Thyroid gland (tissue), 4 donors: ENCODE results near the gene PNMA6E. TPM values are rescaled to one million over a fixed set of nuclear protein-coding genes. Genes with fewer than 3 reads are reported as not detected.
"Not testable (repeated sequence)": the region's sequence is repeated elsewhere in the genome, so short reads cannot be mapped to it uniquely, and the experiment has no call there.

Experiments used
- DNase-seq, 2 donors: peaks; one replicate each; pipeline ENCODE4 v3.0.0-alpha.2; 2019
- H3K27ac ChIP-seq, 3 donors: fragments of 200-600 bp; sonication (generic); 1 replicate in 2 of 3; 2 replicates in 1 of 3; pipeline ENCODE4 v1.5.1; 2016 to 2019; ENCODE audit warnings: mild to moderate bottlenecking in 1 of 3, moderate library complexity in 1 of 3
- H3K27me3 ChIP-seq: fragments of 200-600 bp; sonication (generic); one replicate; pipeline ENCODE4 v1.5.1; 2019
- H3K36me3 ChIP-seq, 2 donors: fragments of 200-600 bp; sonication (generic); one replicate each; pipeline ENCODE4 v1.5.1; 2016 to 2019
- H3K4me1 ChIP-seq, 2 donors: fragments of 200-600 bp; sonication (generic); one replicate each; pipeline ENCODE4 v1.5.1; 2017 to 2019
- H3K4me3 ChIP-seq, 3 donors: fragments of 200-600 bp; sonication (generic); replicated peaks in 1 of 3; 1 replicate in 2 of 3; 2 replicates in 1 of 3; pipeline ENCODE4 v1.5.1; 2016; ENCODE audit warnings: mild to moderate bottlenecking in 1 of 3
- H3K9me3 ChIP-seq: fragments of 200-600 bp; sonication (generic); one replicate; pipeline ENCODE4 v1.5.1; 2017
- POLR2A ChIP-seq, 2 donors: fragments of 450-650 bp; IDR thresholded peaks; one replicate each; pipeline ENCODE4 v1.6.1; 2017; ENCODE audit warnings: antibody characterized with exemption in 2 of 2, mild to moderate bottlenecking in 2 of 2, moderate library complexity in 1 of 2
- WGBS, 2 donors: methylation state at CpG; one replicate each; pipeline ENCODE4 v1.1.5; 2017; 5-methylcytosine and 5-hydroxymethylcytosine counted together
- intact Hi-C: fragments of 100-400 bp; cut with DNase I; formaldehyde crosslinking; loops from one replicate; pipeline ENCODE4 v1.15.1; 2023
- total RNA-seq, 4 donors: library from RNA; depleted of rRNA; stranded (reverse); fragments of >200 nt; gene quantifications; one replicate each; pipeline ENCODE4 v1.2.3, GENCODE V29; 2016
- TF ChIP-seq, protein P1 (sequence below), 6 experiments: fragments of 200-600 bp in 3 of 6; fragments of 450-650 bp in 3 of 6; sonication (generic) in 3 of 6; IDR thresholded peaks; one replicate each; pipeline ENCODE4 v1.5.1; 2016 to 2019; ENCODE audit warnings: antibody characterized with exemption in 6 of 6, mild to moderate bottlenecking in 2 of 6, inconsistent platforms in 1 of 6, moderate library complexity in 1 of 6

Gene PNMA6E
- total RNA-seq, 4 donors from 2014 or later, result not detected

DNA sequence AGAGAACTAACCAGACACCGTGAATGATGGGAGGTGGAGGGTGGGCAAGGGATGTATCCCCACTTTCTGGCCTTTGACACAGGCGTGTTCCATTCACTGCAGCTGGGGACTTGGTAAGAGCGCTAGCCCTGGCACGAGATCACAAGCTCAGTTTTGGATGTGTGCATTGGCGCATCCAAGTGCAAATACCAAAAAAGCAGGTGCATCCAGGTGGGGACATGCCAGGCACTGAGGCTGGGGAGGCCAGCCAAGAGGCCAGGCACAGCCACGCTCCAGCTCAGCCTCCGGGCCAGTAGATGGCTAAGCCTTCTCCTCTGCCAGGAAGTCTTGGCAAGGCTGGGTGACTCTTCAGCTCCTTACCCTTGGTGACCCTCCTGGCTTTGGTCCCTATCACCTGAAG lies 5.8 kb upstream of the PNMA6E start:
- Histone ChIP-seq H3K27ac (no peak overlapping the region), H3K9me3 (no peaks in the 10 kb centered on the region), H3K4me1 (peaks cover 0 to 4% of the 10 kb centered on the region in 2 donors), H3K36me3 (no peaks in the 10 kb centered on the region), H3K4me3 (no peak overlapping the region), H3K27me3 (no peaks in the 10 kb centered on the region)
- 64 to 83% methylated on average over 6 of the region's 7 CpGs for WGBS, 2 donors
- DNase-seq, result no peak
- intact Hi-C loops, result no loop called here
- no peak for TF ChIP-seq POLR2A (IDR thresholded peaks at IDR 0.05)
- TF ChIP-seq, protein P1, sequence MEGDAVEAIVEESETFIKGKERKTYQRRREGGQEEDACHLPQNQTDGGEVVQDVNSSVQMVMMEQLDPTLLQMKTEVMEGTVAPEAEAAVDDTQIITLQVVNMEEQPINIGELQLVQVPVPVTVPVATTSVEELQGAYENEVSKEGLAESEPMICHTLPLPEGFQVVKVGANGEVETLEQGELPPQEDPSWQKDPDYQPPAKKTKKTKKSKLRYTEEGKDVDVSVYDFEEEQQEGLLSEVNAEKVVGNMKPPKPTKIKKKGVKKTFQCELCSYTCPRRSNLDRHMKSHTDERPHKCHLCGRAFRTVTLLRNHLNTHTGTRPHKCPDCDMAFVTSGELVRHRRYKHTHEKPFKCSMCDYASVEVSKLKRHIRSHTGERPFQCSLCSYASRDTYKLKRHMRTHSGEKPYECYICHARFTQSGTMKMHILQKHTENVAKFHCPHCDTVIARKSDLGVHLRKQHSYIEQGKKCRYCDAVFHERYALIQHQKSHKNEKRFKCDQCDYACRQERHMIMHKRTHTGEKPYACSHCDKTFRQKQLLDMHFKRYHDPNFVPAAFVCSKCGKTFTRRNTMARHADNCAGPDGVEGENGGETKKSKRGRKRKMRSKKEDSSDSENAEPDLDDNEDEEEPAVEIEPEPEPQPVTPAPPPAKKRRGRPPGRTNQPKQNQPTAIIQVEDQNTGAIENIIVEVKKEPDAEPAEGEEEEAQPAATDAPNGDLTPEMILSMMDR (IDR thresholded peaks at IDR 0.05), result no peak

DNA sequence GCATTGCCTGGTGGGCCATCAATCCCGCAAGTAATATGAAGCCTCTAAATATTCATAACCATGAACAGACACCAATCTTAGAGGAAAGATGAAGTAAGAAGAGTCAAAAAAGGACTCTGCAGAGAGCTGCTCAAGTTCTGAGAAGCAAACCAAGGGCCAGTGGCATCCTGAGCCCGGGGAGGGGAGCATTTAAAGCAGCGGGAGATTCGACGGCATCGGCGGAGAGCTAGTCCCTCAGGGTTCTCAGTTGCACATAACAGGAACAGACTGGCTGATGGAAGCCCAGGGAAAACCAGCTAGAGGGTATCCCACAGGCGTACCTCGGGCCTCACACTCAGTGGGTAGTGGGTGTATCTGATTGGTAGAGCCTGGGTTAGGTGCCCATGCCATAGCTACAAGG lies 4.9 kb upstream of the PNMA6E start:
- Histone ChIP-seq H3K4me1 (no peaks in the 10 kb centered on the region), H3K36me3 (no peaks in the 10 kb centered on the region), H3K4me3 (no peak overlapping the region), H3K9me3 (no peaks in the 10 kb centered on the region), H3K27me3 (no peaks in the 10 kb centered on the region), H3K27ac (no peak overlapping the region)
- TF ChIP-seq, protein P1 (IDR thresholded peaks at IDR 0.05), result no peak
- TF ChIP-seq POLR2A (IDR thresholded peaks at IDR 0.05), result no peak
- intact Hi-C loops, result no loop called here
- WGBS, 2 donors, result 92% methylated on average over 7 to 8 of the region's 9 CpGs
- DNase-seq, result no peak

GRCh38 chrX:153405426-153405825 lies 4.3 kb upstream of the PNMA6E start:
- 60 to 69% methylated on average over 4 to 5 of the region's 5 CpGs for WGBS, 2 donors
- TF ChIP-seq, protein P1 (IDR thresholded peaks at IDR 0.05), result no peak
- no peak for TF ChIP-seq POLR2A (IDR thresholded peaks at IDR 0.05)
- no peaks in the 10 kb centered on the region for H3K9me3 ChIP-seq
- intact Hi-C loops, result no loop called here
- H3K4me3 ChIP-seq, result no peak overlapping the region
- H3K36me3 ChIP-seq, result no peaks in the 10 kb centered on the region
- H3K4me1 ChIP-seq, result no peaks in the 10 kb centered on the region
- no peak overlapping the region for H3K27ac ChIP-seq
- H3K27me3 ChIP-seq, result no peaks in the 10 kb centered on the region
- no peak for DNase-seq

GRCh38 chrX:153404333-153404732 lies 3.2 kb upstream of the PNMA6E start:
- H3K4me3 ChIP-seq, intact Hi-C loops: not testable (repeated sequence)
- 81 to 88% methylated on average over 5 of the region's 5 CpGs for WGBS, 2 donors

DNA sequence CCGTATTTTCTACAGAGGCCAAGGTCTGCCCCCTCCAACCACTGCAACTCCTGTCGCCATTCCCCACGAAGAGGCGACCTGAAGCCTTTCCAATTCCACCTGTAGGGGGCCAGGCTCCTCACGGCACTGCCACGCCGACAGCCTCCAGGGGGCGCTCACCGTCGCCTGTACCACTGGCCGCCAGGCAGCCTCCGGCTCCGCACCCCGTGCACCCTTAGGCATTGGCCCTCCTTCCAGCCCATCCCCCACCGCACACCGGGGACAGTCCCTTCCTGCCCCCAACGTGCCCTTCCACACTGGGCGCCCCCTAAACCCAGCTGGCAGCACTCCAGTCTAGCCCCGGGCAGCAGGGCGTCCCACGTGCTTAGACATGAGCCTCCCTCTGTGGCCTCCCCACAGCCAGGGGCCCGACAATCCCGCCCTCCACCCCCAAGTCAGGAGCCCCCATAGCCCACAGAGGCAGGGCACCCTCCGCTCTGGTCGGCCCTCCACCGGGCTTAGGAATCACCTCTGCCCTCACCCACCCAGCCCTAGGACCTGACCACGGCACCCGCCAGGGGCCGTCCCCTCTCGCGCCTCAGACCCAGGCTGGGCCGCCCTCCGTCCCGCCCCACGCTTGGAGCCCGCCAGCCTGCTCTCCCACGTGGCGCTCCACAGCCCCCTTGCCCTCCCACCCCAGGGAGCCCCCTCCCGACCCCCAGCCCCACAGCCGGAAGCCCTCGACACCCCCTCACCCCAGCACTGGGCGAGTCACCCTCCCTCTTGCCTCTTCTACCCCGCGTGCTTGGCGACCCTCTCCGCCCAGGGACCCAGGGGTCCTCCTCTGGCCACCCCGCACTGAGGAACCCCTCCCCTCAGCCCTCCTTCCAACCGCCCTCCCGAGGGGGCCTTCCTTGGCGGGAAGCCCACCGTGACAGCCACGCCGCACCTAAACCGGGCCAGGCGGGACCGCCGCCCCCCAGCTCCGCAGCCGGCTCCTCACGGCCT lies 711 bp downstream of the PNMA6E start:
- no peak for TF ChIP-seq POLR2A (IDR thresholded peaks at IDR 0.05)
- TF ChIP-seq, protein P1 (IDR thresholded peaks at IDR 0.05), result peak in 5 of 6 experiments; percentile 21 to 55 (median 47)
- DNase-seq, result peak in 1 of 2 donors; percentile 19
- intact Hi-C loops, result no loop called here
- no peaks in the 10 kb centered on the region for H3K36me3 ChIP-seq
- H3K4me1 ChIP-seq, result no peaks in the 10 kb centered on the region
- WGBS, 2 donors, result 57 to 75% methylated on average over 21 to 23 of the region's 60 CpGs
- no peak overlapping the region for H3K27ac ChIP-seq
- no peaks in the 10 kb centered on the region for H3K9me3 ChIP-seq
- no peaks in the 10 kb centered on the region for H3K27me3 ChIP-seq
- H3K4me3 ChIP-seq, result no peak overlapping the region

More at GRCh38 chrX:153404333-153404732, 3.2 kb upstream of the PNMA6E start:
- H3K4me1 ChIP-seq, H3K36me3 ChIP-seq, DNase-seq, H3K9me3 ChIP-seq, H3K27ac ChIP-seq, H3K27me3 ChIP-seq: not testable (repeated sequence)
